ENCODE data around the gene SCUBE1.

The SCUBE1 gene

GRCh38 chr22:43173566-43173965, 169.6 kb downstream of the SCUBE1 start:
- Histone ChIP-seq H2AFZ (ENCODE audit: low read length, unreplicated experiment) (no peak overlapping the region), H3K27ac (ENCODE audit: low read depth, low read length) (no peak overlapping the region), H3K27me3 (ENCODE audit: insufficient read depth, low read length) (no peaks in the 10 kb centered on the region), H3K4me3 (ENCODE audit: low read depth, low read length) (no peak overlapping the region), H3K79me2 (ENCODE audit: control insufficient read depth, insufficient read depth, low read length, unreplicated experiment) (no peaks in the 10 kb centered on the region), H3K36me3 (ENCODE audit: insufficient read depth, low read length) (no peaks in the 10 kb centered on the region), H3K4me1 (ENCODE audit: control insufficient read depth, insufficient read depth, low read length, unreplicated experiment) (no peaks in the 10 kb centered on the region)

GRCh38 chr22:43172191-43172590, 171.0 kb downstream of the SCUBE1 start:
- no peaks in the 10 kb centered on the region for H3K36me3 ChIP-seq (ENCODE audit: insufficient read depth, low read length)
- H2AFZ ChIP-seq (ENCODE audit: low read length, unreplicated experiment), result no peak overlapping the region
- H3K27me3 ChIP-seq (ENCODE audit: insufficient read depth, low read length), result no peaks in the 10 kb centered on the region
- no peaks in the 10 kb centered on the region for H3K79me2 ChIP-seq (ENCODE audit: control insufficient read depth, insufficient read depth, low read length, unreplicated experiment)
- H3K4me1 ChIP-seq (ENCODE audit: control insufficient read depth, insufficient read depth, low read length, unreplicated experiment), result no peaks in the 10 kb centered on the region
- H3K4me3 ChIP-seq (ENCODE audit: low read depth, low read length), result no peak overlapping the region
- H3K27ac ChIP-seq (ENCODE audit: low read depth, low read length), result no peak overlapping the region

- Histone ChIP-seq H2AFZ (ENCODE audit: low read length, unreplicated experiment) (no peak overlapping the region), H3K36me3 (ENCODE audit: insufficient read depth, low read length) (no peaks in the 10 kb centered on the region), H3K4me1 (ENCODE audit: control insufficient read depth, insufficient read depth, low read length, unreplicated experiment) (no peaks in the 10 kb centered on the region), H3K79me2 (ENCODE audit: control insufficient read depth, insufficient read depth, low read length, unreplicated experiment) (no peaks in the 10 kb centered on the region), H3K27ac (ENCODE audit: low read depth, low read length) (no peak overlapping the region), H3K27me3 (ENCODE audit: insufficient read depth, low read length) (no peaks in the 10 kb centered on the region), H3K4me3 (ENCODE audit: low read depth, low read length) (no peak overlapping the region)
These were observed 171.6 kb downstream of the SCUBE1 start for GRCh38 chr22:43171607-43172006.

GRCh38 chr22:43171019-43171491, 172.1 kb downstream of the SCUBE1 start:
- Histone ChIP-seq H3K4me3 (ENCODE audit: low read depth, low read length) (no peak overlapping the region), H3K79me2 (ENCODE audit: control insufficient read depth, insufficient read depth, low read length, unreplicated experiment) (no peaks in the 10 kb centered on the region), H3K27me3 (ENCODE audit: insufficient read depth, low read length) (no peaks in the 10 kb centered on the region), H2AFZ (ENCODE audit: low read length, unreplicated experiment) (no peak overlapping the region), H3K27ac (ENCODE audit: low read depth, low read length) (no peak overlapping the region), H3K36me3 (ENCODE audit: insufficient read depth, low read length) (no peaks in the 10 kb centered on the region), H3K4me1 (ENCODE audit: control insufficient read depth, insufficient read depth, low read length, unreplicated experiment) (no peaks in the 10 kb centered on the region)

GRCh38 chr22:43170131-43170480, 173.1 kb downstream of the SCUBE1 start:
- H3K36me3 ChIP-seq (ENCODE audit: insufficient read depth, low read length), result no peaks in the 10 kb centered on the region
- no peak overlapping the region for H3K4me3 ChIP-seq (ENCODE audit: low read depth, low read length)
- no peaks in the 10 kb centered on the region for H3K27me3 ChIP-seq (ENCODE audit: insufficient read depth, low read length)
- no peak overlapping the region for H2AFZ ChIP-seq (ENCODE audit: low read length, unreplicated experiment)
- no peaks in the 10 kb centered on the region for H3K79me2 ChIP-seq (ENCODE audit: control insufficient read depth, insufficient read depth, low read length, unreplicated experiment)
- H3K4me1 ChIP-seq (ENCODE audit: control insufficient read depth, insufficient read depth, low read length, unreplicated experiment), result no peaks in the 10 kb centered on the region
- H3K27ac ChIP-seq (ENCODE audit: low read depth, low read length), result no peak overlapping the region

GRCh38 chr22:43169310-43170130, 173.7 kb downstream of the SCUBE1 start:
- no peak overlapping the region for H3K27ac ChIP-seq (ENCODE audit: low read depth, low read length)
- H3K4me1 ChIP-seq (ENCODE audit: control insufficient read depth, insufficient read depth, low read length, unreplicated experiment), result no peaks in the 10 kb centered on the region
- H3K4me3 ChIP-seq (ENCODE audit: low read depth, low read length), result no peak overlapping the region
- H3K27me3 ChIP-seq (ENCODE audit: insufficient read depth, low read length), result no peaks in the 10 kb centered on the region
- H3K79me2 ChIP-seq (ENCODE audit: control insufficient read depth, insufficient read depth, low read length, unreplicated experiment), result no peaks in the 10 kb centered on the region
- H3K36me3 ChIP-seq (ENCODE audit: insufficient read depth, low read length), result no peaks in the 10 kb centered on the region
- no peak overlapping the region for H2AFZ ChIP-seq (ENCODE audit: low read length, unreplicated experiment)

- no peaks in the 10 kb centered on the region for H3K36me3 ChIP-seq (ENCODE audit: insufficient read depth, low read length)
These were observed 174.5 kb downstream of the SCUBE1 start for GRCh38 chr22:43168471-43169309.

GRCh38 chr22:43167001-43167589, 176.1 kb downstream of the SCUBE1 start:
- no peak overlapping the region for H2AFZ ChIP-seq (ENCODE audit: low read length, unreplicated experiment)

More at GRCh38 chr22:43168471-43169309, 174.5 kb downstream of the SCUBE1 start:
- Histone ChIP-seq H3K27me3 (ENCODE audit: insufficient read depth, low read length) (no peaks in the 10 kb centered on the region), H3K4me1 (ENCODE audit: control insufficient read depth, insufficient read depth, low read length, unreplicated experiment) (no peaks in the 10 kb centered on the region), H2AFZ (ENCODE audit: low read length, unreplicated experiment) (no peak overlapping the region), H3K27ac (ENCODE audit: low read depth, low read length) (no peak overlapping the region), H3K79me2 (ENCODE audit: control insufficient read depth, insufficient read depth, low read length, unreplicated experiment) (no peaks in the 10 kb centered on the region), H3K4me3 (ENCODE audit: low read depth, low read length) (no peak overlapping the region)

GRCh38 chr22:43166132-43166930, 176.8 kb downstream of the SCUBE1 start:
- H3K36me3 ChIP-seq (ENCODE audit: insufficient read depth, low read length), result no peaks in the 10 kb centered on the region
- H2AFZ ChIP-seq (ENCODE audit: low read length, unreplicated experiment), result no peak overlapping the region
- no peaks in the 10 kb centered on the region for H3K27me3 ChIP-seq (ENCODE audit: insufficient read depth, low read length)
- H3K4me1 ChIP-seq (ENCODE audit: control insufficient read depth, insufficient read depth, low read length, unreplicated experiment), result no peaks in the 10 kb centered on the region
- H3K27ac ChIP-seq (ENCODE audit: low read depth, low read length), result no peak overlapping the region
- H3K4me3 ChIP-seq (ENCODE audit: low read depth, low read length), result no peak overlapping the region
- H3K79me2 ChIP-seq (ENCODE audit: control insufficient read depth, insufficient read depth, low read length, unreplicated experiment), result no peaks in the 10 kb centered on the region

More at GRCh38 chr22:43167001-43167589, 176.1 kb downstream of the SCUBE1 start:
- H3K79me2 ChIP-seq (ENCODE audit: control insufficient read depth, insufficient read depth, low read length, unreplicated experiment), result no peaks in the 10 kb centered on the region
- no peaks in the 10 kb centered on the region for H3K27me3 ChIP-seq (ENCODE audit: insufficient read depth, low read length)
- no peaks in the 10 kb centered on the region for H3K36me3 ChIP-seq (ENCODE audit: insufficient read depth, low read length)
- no peak overlapping the region for H3K27ac ChIP-seq (ENCODE audit: low read depth, low read length)
- no peak overlapping the region for H3K4me3 ChIP-seq (ENCODE audit: low read depth, low read length)
- H3K4me1 ChIP-seq (ENCODE audit: control insufficient read depth, insufficient read depth, low read length, unreplicated experiment), result no peaks in the 10 kb centered on the region

- no peaks in the 10 kb centered on the region for H3K4me1 ChIP-seq (ENCODE audit: control insufficient read depth, insufficient read depth, low read length, unreplicated experiment)
- no peak overlapping the region for H3K27ac ChIP-seq (ENCODE audit: low read depth, low read length)
- H3K4me3 ChIP-seq (ENCODE audit: low read depth, low read length), result no peak overlapping the region
- no peak overlapping the region for H2AFZ ChIP-seq (ENCODE audit: low read length, unreplicated experiment)
- no peaks in the 10 kb centered on the region for H3K36me3 ChIP-seq (ENCODE audit: insufficient read depth, low read length)
- no peaks in the 10 kb centered on the region for H3K79me2 ChIP-seq (ENCODE audit: control insufficient read depth, insufficient read depth, low read length, unreplicated experiment)
- no peaks in the 10 kb centered on the region for H3K27me3 ChIP-seq (ENCODE audit: insufficient read depth, low read length)
These were observed 178.5 kb downstream of the SCUBE1 start for GRCh38 chr22:43164636-43165035.

All from ACC112 (cell line).